CD4-positive, alpha-beta T cell treated with Interleukin-15 for 1 hour (primary cell): ENCODE measurements around the gene ATAD3C.
"Not testable (repeated sequence)": the region's sequence is repeated elsewhere in the genome, so short reads cannot be mapped to it uniquely, and the experiment has no call there.

Source experiments
- DNase-seq: peaks from one replicate; pipeline ENCODE4 v3.0.0-alpha.2; 2020

ATAD3C gene

GRCh38 chr1:1432951-1433803 is 16.3 kb upstream of the ATAD3C start:
- no peak for DNase-seq

DNA sequence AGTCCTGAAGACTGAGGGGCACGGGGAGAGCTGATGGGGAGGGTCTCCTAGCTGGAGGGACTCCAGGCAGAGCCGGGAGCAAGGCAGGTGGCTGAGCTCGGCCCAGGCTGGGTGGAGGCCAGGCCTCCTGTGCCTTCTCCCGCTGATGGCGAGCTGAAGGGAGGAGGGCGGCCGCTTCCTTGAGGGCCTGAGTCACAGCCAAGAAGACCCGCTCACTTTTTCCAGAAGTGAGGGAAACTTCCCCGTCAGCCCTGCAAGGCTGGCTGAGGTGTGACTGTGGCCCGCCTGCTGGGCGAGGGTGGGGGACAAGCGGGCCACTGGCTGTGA is 15.7 kb upstream of the ATAD3C start:
- DNase-seq: no peak

DNA sequence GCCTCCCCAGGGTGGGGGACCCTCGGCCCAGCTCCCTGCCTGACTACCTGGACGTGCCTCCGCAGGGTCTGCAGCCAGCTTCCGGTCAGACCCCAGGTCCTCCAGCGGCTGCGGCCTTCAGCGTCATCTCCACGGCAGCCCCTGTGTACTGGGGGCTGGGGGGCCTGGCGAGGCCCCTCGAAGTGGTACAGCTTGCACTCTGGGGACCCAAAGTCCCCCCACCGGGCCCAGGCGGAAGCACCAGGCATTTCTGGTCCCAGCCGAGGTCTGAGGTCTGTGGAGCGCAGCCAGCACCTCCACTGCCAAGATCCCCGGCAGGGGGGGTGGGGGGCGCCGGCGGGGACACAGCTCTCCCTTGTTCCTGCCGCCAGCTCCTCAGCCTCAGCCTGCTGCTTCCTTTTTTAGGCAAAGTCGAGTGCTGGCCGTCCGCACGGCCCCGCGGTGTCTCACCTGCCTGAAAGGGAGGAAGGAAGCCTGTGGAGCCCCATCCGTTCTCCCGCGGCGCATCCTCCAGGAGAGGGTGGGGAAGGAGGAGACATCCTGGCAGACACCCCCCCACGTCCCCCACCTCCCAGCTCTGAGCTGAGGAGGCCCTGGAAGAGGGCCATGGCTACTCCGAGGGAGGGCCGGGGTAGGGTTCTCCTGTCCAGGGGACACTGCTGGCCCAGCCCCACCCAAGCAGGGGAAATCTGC is 15.2 kb upstream of the ATAD3C start:
- DNase-seq: no peak

DNA sequence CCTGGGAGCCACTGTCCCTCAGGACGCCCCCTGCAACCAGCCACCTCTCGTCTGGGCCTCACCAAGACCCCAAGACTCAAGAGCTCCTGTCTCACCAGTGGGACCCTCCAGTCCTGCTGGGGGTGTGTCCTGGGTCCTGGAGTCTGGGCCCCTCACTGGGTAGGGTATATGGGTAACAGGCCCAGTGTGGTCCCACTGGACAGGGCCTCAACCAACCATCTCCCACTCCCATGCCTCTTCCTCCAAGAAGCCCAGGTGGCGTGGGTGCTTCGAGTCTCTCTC is 14.7 kb upstream of the ATAD3C start:
- no peak for DNase-seq

GRCh38 chr1:1435106-1435903 is 14.2 kb upstream of the ATAD3C start, which contains the start of gene VWA1:
VWA1 (plus strand) TSS chr1:1435690; CDS start chr1:1435749, 59 bp downstream.
- peak; percentile 52 for DNase-seq

GRCh38 chr1:1435911-1436629 is 13.4 kb upstream of the ATAD3C start:
- DNase-seq: no peak

DNA sequence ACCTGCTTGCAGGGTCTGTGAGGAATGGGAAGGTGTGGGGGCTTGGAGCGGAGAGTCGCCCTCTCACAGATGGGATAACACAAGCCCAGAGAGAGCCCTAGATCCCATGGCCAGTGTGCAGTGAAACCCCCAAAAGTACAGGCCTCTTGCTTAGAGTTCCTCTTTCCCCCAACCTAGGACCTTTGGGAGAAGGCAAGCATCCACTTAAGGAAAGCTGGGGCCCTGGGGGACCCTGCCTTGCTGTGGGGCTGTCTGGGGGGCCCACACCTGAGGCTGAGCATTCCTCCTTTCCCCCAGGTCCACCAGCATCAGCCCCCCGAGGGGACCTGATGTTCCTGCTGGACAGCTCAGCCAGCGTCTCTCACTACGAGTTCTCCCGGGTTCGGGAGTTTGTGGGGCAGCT is 12.9 kb upstream of the ATAD3C start:
- no peak for DNase-seq

GRCh38 chr1:1437033-1437903 is 12.2 kb upstream of the ATAD3C start:
- DNase-seq: no peak

GRCh38 chr1:1437904-1438376 is 11.5 kb upstream of the ATAD3C start:
- DNase-seq: no peak

GRCh38 chr1:1438531-1439381 is 10.7 kb upstream of the ATAD3C start:
- no peak for DNase-seq

DNA sequence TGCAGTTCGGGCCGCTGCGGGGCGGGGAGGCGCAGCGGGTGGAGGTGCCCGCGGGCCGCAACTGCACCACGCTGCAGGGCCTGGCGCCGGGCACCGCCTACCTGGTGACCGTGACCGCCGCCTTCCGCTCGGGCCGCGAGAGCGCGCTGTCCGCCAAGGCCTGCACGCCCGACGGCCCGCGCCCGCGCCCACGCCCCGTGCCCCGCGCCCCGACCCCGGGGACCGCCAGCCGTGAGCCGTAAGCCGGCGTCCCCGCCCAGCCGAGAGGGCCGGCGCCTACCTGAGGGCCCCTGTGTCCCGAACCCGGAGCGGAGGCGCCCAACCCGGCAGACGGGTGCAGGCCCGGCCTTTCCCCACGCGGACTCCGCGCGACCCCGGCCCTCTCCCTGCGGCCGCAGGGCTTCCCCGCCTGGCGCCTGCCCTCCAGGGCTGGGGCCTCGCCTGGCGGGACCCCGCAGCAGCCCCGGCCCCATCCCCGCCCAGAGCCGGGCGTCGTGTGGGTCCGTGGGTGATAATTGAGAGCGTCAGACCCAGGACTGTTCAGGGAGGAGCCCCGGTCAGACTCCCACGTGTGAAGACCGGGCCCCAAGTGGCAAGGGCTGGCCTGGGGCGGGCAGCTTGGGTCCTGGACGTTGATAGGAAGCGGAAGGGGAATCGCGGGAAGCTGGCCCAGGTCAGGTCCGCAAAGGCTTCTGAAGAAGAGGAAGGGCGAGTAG is 9.8 kb upstream of the ATAD3C start:
- no peak for DNase-seq

DNA sequence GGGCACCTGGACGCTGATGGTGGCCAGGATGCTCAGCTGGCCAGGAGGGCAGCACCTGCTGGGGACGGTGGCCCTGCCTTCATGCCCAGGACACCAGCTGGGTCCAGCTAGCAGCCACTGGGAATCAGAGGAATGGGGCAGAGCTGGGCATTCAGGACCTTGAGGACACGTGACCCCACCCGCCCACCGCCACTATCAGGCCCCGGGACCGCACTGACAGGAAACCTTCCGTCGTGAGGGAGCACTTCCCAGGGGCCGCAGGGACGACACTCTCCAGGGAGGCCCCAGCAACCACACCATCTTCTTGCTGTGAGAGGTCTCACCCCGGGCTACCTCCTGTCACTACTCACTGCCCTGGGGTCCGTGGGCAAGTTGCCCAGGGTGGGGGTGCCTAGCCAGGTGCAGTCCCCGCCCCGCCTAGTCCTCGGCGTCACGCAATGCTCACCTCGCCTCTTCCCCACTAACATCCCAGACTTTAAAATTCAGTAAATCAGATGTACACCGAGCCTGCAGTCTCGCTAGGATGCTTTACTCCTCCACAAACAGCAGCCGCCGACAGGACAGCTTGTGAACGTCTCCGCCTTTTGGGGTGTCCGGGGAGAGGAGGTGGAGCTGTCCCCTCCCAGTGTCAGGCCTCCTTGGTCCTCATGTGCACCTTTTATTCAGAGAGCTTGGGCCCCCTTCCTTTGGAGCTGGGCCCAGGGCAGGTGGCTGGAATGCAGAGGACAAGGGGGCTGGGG is 9.1 kb upstream of the ATAD3C start:
- no peak for DNase-seq

- DNase-seq: peak; percentile 33
Observed at GRCh38 chr1:1441002-1441888, 8.2 kb upstream of the ATAD3C start.

GRCh38 chr1:1442069-1442770 is 7.3 kb upstream of the ATAD3C start:
- DNase-seq: no peak

DNA sequence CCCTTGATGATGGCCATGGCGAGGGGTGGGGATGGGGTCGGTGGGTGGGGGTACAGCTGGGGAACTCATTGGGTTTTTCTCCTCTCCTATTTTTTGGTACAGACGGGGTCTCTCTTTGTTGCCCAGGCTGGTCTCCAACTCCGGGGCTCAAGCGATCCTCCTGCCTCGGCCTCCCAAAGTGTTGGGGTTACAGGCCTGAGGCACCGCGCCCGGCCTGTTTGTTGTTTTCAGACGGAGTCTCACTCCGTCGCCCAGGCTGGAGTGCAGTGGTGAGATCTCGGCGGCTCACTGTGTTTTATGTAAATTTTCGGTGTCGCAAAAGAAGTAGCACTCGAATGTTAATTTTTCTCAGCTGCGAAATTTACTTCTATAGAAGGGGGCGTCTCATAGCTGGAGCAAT is 2.9 kb upstream of the ATAD3C start:
- DNase-seq: not testable (repeated sequence)

- DNase-seq: not testable (repeated sequence)
Observed at GRCh38 chr1:1450616-1451015, 1.1 kb downstream of the ATAD3C start.

DNA sequence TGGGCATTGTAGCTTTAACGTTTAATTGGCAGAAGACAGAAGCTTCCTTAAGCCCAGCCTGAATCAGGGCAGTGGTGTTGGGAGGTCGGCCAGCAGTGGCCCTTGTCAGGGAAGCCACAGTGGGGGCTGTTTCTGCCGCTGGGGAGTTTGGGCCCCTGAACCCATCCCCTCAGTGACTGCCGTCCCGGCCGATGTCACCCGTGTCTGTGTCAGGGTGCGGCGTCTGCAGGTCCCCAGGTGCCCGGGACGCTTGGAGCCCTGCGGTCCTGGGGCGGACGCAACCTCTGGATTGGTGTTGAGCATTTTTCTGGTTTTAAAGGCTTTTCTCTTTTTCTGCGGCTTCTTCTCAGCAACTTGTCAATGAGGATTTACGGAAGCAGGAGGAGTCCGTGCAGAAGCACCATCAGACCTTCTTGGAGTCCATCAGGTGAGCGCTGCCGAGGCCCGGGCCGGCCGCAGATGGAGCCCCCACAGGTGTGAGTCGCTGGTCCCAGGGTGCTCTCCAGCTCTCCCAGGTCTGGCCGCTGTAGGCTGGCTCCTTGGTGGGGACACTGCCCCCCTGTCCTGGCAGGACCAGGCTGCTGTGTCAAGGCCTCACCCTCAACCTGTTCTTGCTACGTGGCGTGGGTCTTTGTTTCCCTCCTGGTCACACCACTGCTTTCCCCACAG is 2.3 kb downstream of the ATAD3C start:
- DNase-seq: no peak
